Measurements from ENCODE around the gene PBX1.

DNA sequence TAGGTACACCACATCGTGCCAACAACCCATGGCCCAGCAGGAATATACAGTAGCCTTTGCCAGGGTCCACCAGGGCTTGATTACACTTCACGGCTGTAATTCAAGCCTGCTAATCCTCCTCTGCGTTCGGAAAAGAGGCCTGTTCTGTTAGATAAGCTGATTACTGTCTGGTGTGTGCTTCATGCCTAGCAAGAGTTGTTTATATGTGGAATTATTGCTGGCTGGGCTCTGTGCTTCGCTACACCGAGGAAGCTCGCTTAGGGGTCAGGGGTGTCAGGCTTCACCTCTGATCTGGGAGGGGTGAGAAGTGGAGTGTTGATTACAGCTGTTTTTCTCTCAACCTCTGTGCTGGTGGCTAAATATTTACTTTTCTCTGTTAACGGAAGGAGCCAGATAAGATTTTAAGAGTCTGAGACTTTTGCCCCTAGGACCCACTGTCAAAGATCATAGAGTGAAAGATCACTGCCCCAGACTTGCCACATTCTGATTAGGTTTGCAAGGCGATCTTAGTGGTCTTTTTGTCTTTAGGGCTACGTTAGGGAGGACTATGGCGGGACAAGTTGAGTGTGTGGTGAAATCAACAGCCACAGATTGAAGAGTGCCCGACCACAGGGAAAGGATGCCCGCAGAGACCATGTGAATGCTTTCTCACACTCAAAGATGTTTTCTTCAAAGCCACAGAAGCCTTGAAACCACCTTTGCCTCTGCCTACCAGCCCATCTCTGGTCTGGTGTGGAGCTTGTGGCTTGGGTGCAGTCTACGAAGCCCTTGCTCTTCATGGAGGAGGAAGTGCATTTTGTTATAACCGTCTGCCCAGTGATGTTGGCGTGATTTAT lies 216.1 kb downstream of the PBX1 start:
- TF ChIP-seq, protein P1, sequence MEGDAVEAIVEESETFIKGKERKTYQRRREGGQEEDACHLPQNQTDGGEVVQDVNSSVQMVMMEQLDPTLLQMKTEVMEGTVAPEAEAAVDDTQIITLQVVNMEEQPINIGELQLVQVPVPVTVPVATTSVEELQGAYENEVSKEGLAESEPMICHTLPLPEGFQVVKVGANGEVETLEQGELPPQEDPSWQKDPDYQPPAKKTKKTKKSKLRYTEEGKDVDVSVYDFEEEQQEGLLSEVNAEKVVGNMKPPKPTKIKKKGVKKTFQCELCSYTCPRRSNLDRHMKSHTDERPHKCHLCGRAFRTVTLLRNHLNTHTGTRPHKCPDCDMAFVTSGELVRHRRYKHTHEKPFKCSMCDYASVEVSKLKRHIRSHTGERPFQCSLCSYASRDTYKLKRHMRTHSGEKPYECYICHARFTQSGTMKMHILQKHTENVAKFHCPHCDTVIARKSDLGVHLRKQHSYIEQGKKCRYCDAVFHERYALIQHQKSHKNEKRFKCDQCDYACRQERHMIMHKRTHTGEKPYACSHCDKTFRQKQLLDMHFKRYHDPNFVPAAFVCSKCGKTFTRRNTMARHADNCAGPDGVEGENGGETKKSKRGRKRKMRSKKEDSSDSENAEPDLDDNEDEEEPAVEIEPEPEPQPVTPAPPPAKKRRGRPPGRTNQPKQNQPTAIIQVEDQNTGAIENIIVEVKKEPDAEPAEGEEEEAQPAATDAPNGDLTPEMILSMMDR (IDR thresholded peaks at IDR 0.05; ENCODE audit: extremely low read depth in 1 of 2, insufficient read depth in 1 of 2, low read depth in 1 of 2, low read length in 2 of 2): no peak
- TF ChIP-seq POLR2A (IDR thresholded peaks at IDR 0.05; ENCODE audit: low read depth, low read length) (no peak), POLR2AphosphoS5 (IDR thresholded peaks at IDR 0.05; ENCODE audit: insufficient read depth, low read depth, low read length) (no peak), FOS (IDR thresholded peaks at IDR 0.05; ENCODE audit: borderline replicate concordance, insufficient read depth, low read length) (no peak), EZH2 (IDR thresholded peaks at IDR 0.05; ENCODE audit: borderline replicate concordance, low read depth, low read length, severe bottlenecking) (no peak), JUN (IDR thresholded peaks at IDR 0.05; ENCODE audit: borderline replicate concordance, insufficient read depth, insufficient read length, low read depth) (no peak), GATA2 (IDR thresholded peaks at IDR 0.05; ENCODE audit: insufficient read depth, insufficient read length, low read depth, low read length) (no peak), MYC (IDR thresholded peaks at IDR 0.05; ENCODE audit: low read depth, low read length) (no peak)
- TF ChIP-seq, protein P2, sequence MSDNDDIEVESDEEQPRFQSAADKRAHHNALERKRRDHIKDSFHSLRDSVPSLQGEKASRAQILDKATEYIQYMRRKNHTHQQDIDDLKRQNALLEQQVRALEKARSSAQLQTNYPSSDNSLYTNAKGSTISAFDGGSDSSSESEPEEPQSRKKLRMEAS (IDR thresholded peaks at IDR 0.05; ENCODE audit: insufficient read depth, insufficient read length): no peak
